ENCODE results near the gene ENTR1.

DNA sequence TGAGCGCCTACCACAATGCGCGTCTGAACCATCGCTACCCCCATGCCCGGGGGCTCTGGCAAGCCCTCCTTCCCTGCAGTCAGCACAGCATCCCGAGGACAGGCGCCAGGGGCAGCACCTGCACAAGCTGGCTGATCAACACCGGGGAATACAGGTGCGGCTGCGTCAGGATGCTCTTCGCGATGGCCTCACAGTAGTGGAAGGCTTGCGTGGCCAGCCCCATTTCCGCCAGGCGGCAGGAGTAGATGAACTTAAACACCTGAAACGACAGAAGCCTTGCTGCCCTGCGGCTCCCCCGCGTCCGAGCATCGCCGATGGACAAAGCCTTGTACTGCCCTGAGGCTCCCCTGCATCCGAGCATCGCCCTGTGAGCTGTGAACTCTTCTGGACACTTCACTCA is 46.9 kb upstream of the ENTR1 start:
- TF ChIP-seq, protein P1, sequence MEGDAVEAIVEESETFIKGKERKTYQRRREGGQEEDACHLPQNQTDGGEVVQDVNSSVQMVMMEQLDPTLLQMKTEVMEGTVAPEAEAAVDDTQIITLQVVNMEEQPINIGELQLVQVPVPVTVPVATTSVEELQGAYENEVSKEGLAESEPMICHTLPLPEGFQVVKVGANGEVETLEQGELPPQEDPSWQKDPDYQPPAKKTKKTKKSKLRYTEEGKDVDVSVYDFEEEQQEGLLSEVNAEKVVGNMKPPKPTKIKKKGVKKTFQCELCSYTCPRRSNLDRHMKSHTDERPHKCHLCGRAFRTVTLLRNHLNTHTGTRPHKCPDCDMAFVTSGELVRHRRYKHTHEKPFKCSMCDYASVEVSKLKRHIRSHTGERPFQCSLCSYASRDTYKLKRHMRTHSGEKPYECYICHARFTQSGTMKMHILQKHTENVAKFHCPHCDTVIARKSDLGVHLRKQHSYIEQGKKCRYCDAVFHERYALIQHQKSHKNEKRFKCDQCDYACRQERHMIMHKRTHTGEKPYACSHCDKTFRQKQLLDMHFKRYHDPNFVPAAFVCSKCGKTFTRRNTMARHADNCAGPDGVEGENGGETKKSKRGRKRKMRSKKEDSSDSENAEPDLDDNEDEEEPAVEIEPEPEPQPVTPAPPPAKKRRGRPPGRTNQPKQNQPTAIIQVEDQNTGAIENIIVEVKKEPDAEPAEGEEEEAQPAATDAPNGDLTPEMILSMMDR (conservative IDR thresholded peaks at IDR 0.05 in 1 of 2, IDR thresholded peaks at IDR 0.05 in 1 of 2; ENCODE audit: extremely low read depth in 1 of 2, insufficient read depth in 1 of 2, low read depth in 1 of 2, low read length in 2 of 2) = no peak
- no peak for TF ChIP-seq EZH2 (IDR thresholded peaks at IDR 0.05; ENCODE audit: borderline replicate concordance, low read length)

Data from mammary epithelial cell (primary cell).